Kidney (tissue), 14 donors: ENCODE data around the gene MIB1. TPM values are rescaled to one million over a fixed set of nuclear protein-coding genes. Genes with fewer than 3 reads are reported as not detected.

Source experiments
- DNase-seq, 5 donors: peaks; one replicate each; pipeline ENCODE4 v3.0.0-alpha.2; 2013 to 2020
- FAIRE-seq: peaks from 2 replicates; lab custom pipeline; 2012; peaks lifted over from hg19 to GRCh38; lab: Jason Lieb, UNC
- H3K27ac ChIP-seq, 2 donors: one replicate each; pipeline ENCODE4 v1.7.0; 2013; ENCODE audit warnings: low read depth in 2 of 2, low read length in 2 of 2, inconsistent platforms in 1 of 2
- H3K27me3 ChIP-seq: one replicate; pipeline ENCODE4 v1.7.1; 2013; ENCODE audit warnings: low read length, inconsistent platforms; ENCODE audit not compliant: control insufficient read depth, insufficient read depth
- H3K36me3 ChIP-seq, 3 donors: one replicate each; pipeline versions ENCODE4 v1.7.0 to v1.7.1; 2013; ENCODE audit warnings: low read length in 3 of 3, control low read depth in 1 of 3, inconsistent platforms in 1 of 3; ENCODE audit not compliant: insufficient read depth in 3 of 3, control insufficient read depth in 2 of 3
- H3K4me1 ChIP-seq, 3 donors: one replicate each; pipeline versions ENCODE4 v1.7.0 to v1.7.1; 2013; ENCODE audit warnings: low read length in 3 of 3, inconsistent platforms in 1 of 3, low read depth in 1 of 3; ENCODE audit not compliant: control insufficient read depth in 2 of 3, insufficient read depth in 2 of 3
- H3K4me3 ChIP-seq, 3 donors: one replicate each; pipeline versions ENCODE4 v1.7.0 to v1.8.1; 2013; ENCODE audit warnings: low read length in 3 of 3, control low read depth in 1 of 3, inconsistent platforms in 1 of 3
- H3K9ac ChIP-seq, 3 donors: one replicate each; pipeline versions ENCODE4 v1.7.0 to v1.7.1; 2013; ENCODE audit warnings: low read length in 3 of 3, control low read depth in 1 of 3, inconsistent platforms in 1 of 3
- H3K9me3 ChIP-seq, 3 donors: one replicate each; pipeline versions ENCODE4 v1.7.0 to v1.7.1; 2013; ENCODE audit warnings: low read length in 3 of 3, control low read depth in 1 of 3, inconsistent platforms in 1 of 3; ENCODE audit not compliant: control insufficient read depth in 2 of 3, insufficient read depth in 1 of 3
- CTCF ChIP-seq: IDR thresholded peaks from 3 replicates; pipeline ENCODE4 v1.5.1; 2012; ENCODE audit warnings: mild to moderate bottlenecking, moderate library complexity, borderline replicate concordance; ENCODE audit not compliant: insufficient read depth; ENCODE audit errors: extremely low read depth
- intact Hi-C: fragments of 100-400 bp; cut with DNase I; formaldehyde crosslinking; loops from one replicate; pipeline ENCODE4 v1.11.1; 2022
- polyA plus RNA-seq: library from polyadenylated mRNA; stranded (reverse); fragments of 350-450 nt; fragmentation: Illumina TruSeq; extraction: RNeasy Lipid Tissue Mini Kit (QIAGEN cat#74804); gene quantifications from one replicate; pipeline ENCODE4 v1.2.3, GENCODE V29; 2014; ENCODE audit warnings: low read depth, low replicate concordance; ENCODE audit not compliant: insufficient read depth
- total RNA-seq: library from RNA; stranded (reverse); fragmentation: NEBNext Ultra II Directional; extraction: Animal tissue kit (Norgen Biotek cat#: 25700); gene quantifications from one replicate; pipeline ENCODE4 v1.2.1, GENCODE V29; 2021
- donor health status: control.
- donor health status: control.
- donor health status: control.
- donor health status: control.
- donor health status: control.
- donor health status: DM: yes; HTN: yes; CAD: no.
- donor health status: Normal renal cell carcinoma (clear cell type).

Gene MIB1
- total and polyA plus RNA-seq, 2 donors from 2014 or later = 4.5 to 38.6 TPM

- no peak for FAIRE-seq
- no peaks in the 10 kb centered on the region for H3K27me3 ChIP-seq
- intact Hi-C loops = no loop called here
- no peaks in the 10 kb centered on the region for H3K9me3 ChIP-seq
- no peak for DNase-seq
- H3K4me1 ChIP-seq = no peaks in the 10 kb centered on the region
- TF ChIP-seq CTCF = no peak
- H3K4me3 ChIP-seq = no peak overlapping the region
- no peak overlapping the region for H3K9ac ChIP-seq
- no peaks in the 10 kb centered on the region for H3K36me3 ChIP-seq
- no peak overlapping the region for H3K27ac ChIP-seq
These were observed 17.9 kb upstream of the MIB1 start for GRCh38 chr18:21722687-21723086.

DNA sequence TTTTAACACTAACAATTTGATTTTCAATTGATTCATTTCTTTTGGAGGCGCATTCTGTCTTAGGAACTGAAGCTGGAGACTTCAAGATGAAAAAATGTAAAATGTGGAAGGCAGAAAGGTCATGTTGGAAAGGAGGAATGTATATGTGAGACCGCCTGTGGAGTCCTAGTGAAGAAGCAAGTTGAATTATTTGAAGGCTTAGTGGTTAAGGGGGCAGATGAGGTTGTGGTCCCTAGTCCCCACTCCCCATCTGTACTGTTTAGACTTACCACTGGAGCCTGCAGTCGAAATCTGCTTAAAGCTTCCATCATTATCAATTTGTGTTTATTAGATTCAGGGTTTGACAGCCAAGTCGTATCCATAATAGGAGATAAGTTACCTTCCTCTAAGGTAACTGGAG is 15.4 kb upstream of the MIB1 start:
- intact Hi-C loops = no loop called here
- DNase-seq (no peak), FAIRE-seq (no peak)
- Histone ChIP-seq H3K9ac (no peak overlapping the region), H3K27me3 (no peaks in the 10 kb centered on the region), H3K27ac (no peak overlapping the region), H3K36me3 (no peaks in the 10 kb centered on the region), H3K9me3 (no peaks in the 10 kb centered on the region), H3K4me3 (no peak overlapping the region), H3K4me1 (no peaks in the 10 kb centered on the region)
- no peak for TF ChIP-seq CTCF

GRCh38 chr18:21727702-21728101 is 12.9 kb upstream of the MIB1 start:
- H3K9me3 ChIP-seq = no peaks in the 10 kb centered on the region
- FAIRE-seq (no peak), DNase-seq (no peak)
- H3K36me3 ChIP-seq = no peaks in the 10 kb centered on the region
- no peaks in the 10 kb centered on the region for H3K27me3 ChIP-seq
- H3K4me1 ChIP-seq = no peaks in the 10 kb centered on the region
- H3K27ac ChIP-seq = no peak overlapping the region
- H3K4me3 ChIP-seq = no peak overlapping the region
- no peak overlapping the region for H3K9ac ChIP-seq
- no peak for TF ChIP-seq CTCF
- intact Hi-C loops = no loop called here

GRCh38 chr18:21733011-21733410 is 7.6 kb upstream of the MIB1 start:
- H3K27ac ChIP-seq = no peak overlapping the region
- no peak overlapping the region for H3K9ac ChIP-seq
- no peak overlapping the region for H3K4me3 ChIP-seq
- no peak for FAIRE-seq
- H3K4me1 ChIP-seq = no peaks in the 10 kb centered on the region
- H3K27me3 ChIP-seq = no peaks in the 10 kb centered on the region
- H3K9me3 ChIP-seq = no peaks in the 10 kb centered on the region
- TF ChIP-seq CTCF = no peak
- DNase-seq = no peak
- intact Hi-C loops = no loop called here
- H3K36me3 ChIP-seq = no peaks in the 10 kb centered on the region
